HepG2 (cell line): ENCODE data around the gene FBXL13. TPM values are rescaled to one million over a fixed set of nuclear protein-coding genes. Genes with fewer than 3 reads are reported as not detected.

ENCODE experiments used
- ATAC-seq: fragments of 200-7000 bp; cut with Tn5 transposase; 3 replicates; pipeline ENCODE4 v1.9.1; 2020; ENCODE audit warnings: mild to moderate bottlenecking, moderate library complexity
- BruUV-seq: library from RNA; stranded (reverse); fragments of 400-500 nt; replicated peaks from 2 replicates; lab custom pipeline; 2021; lab: Mats Ljungman, UMichigan
- CTCF ChIA-PET: fragments of 300-600 bp; formaldehyde crosslinking; extraction: SDS; loops from one replicate; lab custom pipeline; 2021; ENCODE audit warnings: low total read pairs, inconsistent platforms, low intra/inter-chr PET ratio; lab: Yijun Ruan, JAX
- POLR2A ChIA-PET: fragments of 350-600 bp; sonication (Branson Sonifier 250); formaldehyde crosslinking; loops from one replicate; lab custom pipeline; 2020; ENCODE audit warnings: antibody characterized with exemption, inconsistent platforms; lab: Yijun Ruan, JAX
- DNase-seq: peaks from one replicate; pipeline ENCODE4 v3.0.0-alpha.2; 2015; ENCODE audit warnings: low spot score
- FAIRE-seq: peaks from 3 replicates; lab custom pipeline; 2011; peaks lifted over from hg19 to GRCh38; lab: Jason Lieb, UNC
- H2AFZ ChIP-seq: one replicate; pipeline ENCODE4 v1.6.1; 2011; ENCODE audit warnings: low read length, inconsistent platforms
- H3K27ac ChIP-seq: fragments of 300-600 bp; 3 replicates; pipeline ENCODE4 v1.8.0; 2011; ENCODE audit warnings: mixed run types, mild to moderate bottlenecking, mixed read lengths, low read length, inconsistent platforms; ENCODE audit not compliant: insufficient read depth; ENCODE audit errors: extremely low read length
- H3K27me3 ChIP-seq, 2 experiments: fragments of 200-600 bp in 1 of 2; 2 replicates in 1 of 2; 3 replicates in 1 of 2; pipeline versions ENCODE4 v1.6.0 to v1.8.0; 2011; ENCODE audit warnings: low read length in 2 of 2, mild to moderate bottlenecking in 2 of 2, moderate library complexity in 2 of 2, inconsistent platforms in 1 of 2; ENCODE audit not compliant: insufficient read depth in 2 of 2, control insufficient read depth in 1 of 2
- H3K36me3 ChIP-seq, 2 experiments: fragments of 200-600 bp in 1 of 2; replicated peaks in 1 of 2; 2 replicates in 1 of 2; 3 replicates in 1 of 2; pipeline versions ENCODE4 v1.5.1 to v1.8.0; 2011; ENCODE audit warnings: low read length in 2 of 2, inconsistent platforms in 1 of 2; ENCODE audit not compliant: insufficient read depth in 2 of 2, control insufficient read depth in 1 of 2
- H3K4me1 ChIP-seq: 2 replicates; pipeline ENCODE4 v1.5.1; 2012; ENCODE audit warnings: low read length, inconsistent platforms; ENCODE audit not compliant: insufficient read depth
- H3K4me2 ChIP-seq: 2 replicates; pipeline ENCODE4 v1.6.0; 2011; ENCODE audit warnings: low read depth, low read length, inconsistent platforms
- H3K4me3 ChIP-seq, 3 experiments: fragments of 200-600 bp in 1 of 3; sonication (generic), shearing (Covaris generic) in 1 of 3; replicated peaks in 1 of 3; 2 replicates each; pipeline ENCODE4 v1.5.1; 2011 to 2016; ENCODE audit warnings: low read length in 3 of 3, inconsistent platforms in 2 of 3, low read depth in 2 of 3, mild to moderate bottlenecking in 2 of 3, control low read depth in 1 of 3, mixed read lengths in 1 of 3; ENCODE audit not compliant: insufficient read depth in 1 of 3
- H3K79me2 ChIP-seq: one replicate; pipeline ENCODE4 v1.6.1; 2011; ENCODE audit warnings: low read length, inconsistent platforms; ENCODE audit not compliant: insufficient read depth
- H3K9ac ChIP-seq: 2 replicates; pipeline ENCODE4 v1.6.0; 2011; ENCODE audit warnings: mild to moderate bottlenecking, low read depth, low read length, inconsistent platforms; ENCODE audit not compliant: insufficient read depth
- H3K9me3 ChIP-seq: 2 replicates; pipeline ENCODE4 v1.5.1; 2012; ENCODE audit warnings: mild to moderate bottlenecking, low read length
- H4K20me1 ChIP-seq: 2 replicates; pipeline ENCODE4 v1.6.0; 2011; ENCODE audit warnings: inconsistent platforms, mild to moderate bottlenecking, low read length, moderate library complexity; ENCODE audit not compliant: insufficient read depth
- ATF7-NPFF ChIP-seq: sonication (generic); formaldehyde crosslinking; IDR thresholded peaks from 2 replicates; pipeline ENCODE4 v1.8.1; 2023; ENCODE audit warnings: mild to moderate bottlenecking, low read depth, missing genetic modification reagents, moderate library complexity
- FOXO4 ChIP-seq: sonication (generic); formaldehyde crosslinking; conservative IDR thresholded peaks from 2 replicates; pipeline ENCODE4 v1.8.1; 2023; ENCODE audit warnings: missing genetic modification reagents
- GRHL1 ChIP-seq: sonication (generic); formaldehyde crosslinking; conservative IDR thresholded peaks from 2 replicates; pipeline ENCODE4 v1.8.0; 2022; ENCODE audit warnings: missing genetic modification reagents
- IKZF5 ChIP-seq: IDR thresholded peaks from 2 replicates; pipeline ENCODE4 v1.6.1; 2018; ENCODE audit warnings: missing genetic modification reagents, mild to moderate bottlenecking, missing compliant biosample characterization
- MAF1 ChIP-seq: sonication (generic); formaldehyde crosslinking; IDR thresholded peaks from 2 replicates; pipeline ENCODE4 v1.5.0; 2020; ENCODE audit warnings: missing genetic modification reagents, borderline replicate concordance
- NR1H2 ChIP-seq: sonication (generic); formaldehyde crosslinking; IDR thresholded peaks from 2 replicates; pipeline ENCODE4 v1.8.1; 2022; ENCODE audit warnings: low read depth, missing genetic modification reagents, borderline replicate concordance
- PRDM15 ChIP-seq: sonication (generic); formaldehyde crosslinking; IDR thresholded peaks from 2 replicates; pipeline ENCODE4 v1.4.0; 2020; ENCODE audit warnings: missing genetic modification reagents
- RAD51 ChIP-seq: fragments of 450-650 bp; IDR thresholded peaks from 2 replicates; pipeline ENCODE4 v1.6.1; 2016; ENCODE audit warnings: borderline replicate concordance
- TERF1 ChIP-seq: sonication (generic); formaldehyde crosslinking; IDR thresholded peaks from 2 replicates; pipeline ENCODE4 v1.8.0; 2022; ENCODE audit warnings: mild to moderate bottlenecking, missing genetic modification reagents, moderate library complexity
- ZNF251 ChIP-seq: sonication (generic); formaldehyde crosslinking; IDR thresholded peaks from 2 replicates; pipeline ENCODE4 v1.9.0; 2021; ENCODE audit warnings: mild to moderate bottlenecking, missing genetic modification reagents
- ZNF530 ChIP-seq: sonication (generic); formaldehyde crosslinking; IDR thresholded peaks from 2 replicates; pipeline ENCODE4 v1.5.0; 2020; ENCODE audit warnings: low read depth, mild to moderate bottlenecking, missing genetic modification reagents
- ZNF776 ChIP-seq: sonication (generic); formaldehyde crosslinking; IDR thresholded peaks from 2 replicates; pipeline ENCODE4 v1.4.0; 2020; ENCODE audit warnings: mild to moderate bottlenecking, missing genetic modification reagents
- ZNF841 ChIP-seq: sonication (generic); formaldehyde crosslinking; IDR thresholded peaks from 2 replicates; pipeline ENCODE4 v1.8.1; 2023; ENCODE audit warnings: missing genetic modification reagents, borderline replicate concordance
- ZSCAN21 ChIP-seq: sonication (generic); formaldehyde crosslinking; IDR thresholded peaks from 2 replicates; pipeline ENCODE4 v1.8.0; 2022; ENCODE audit warnings: mild to moderate bottlenecking, missing genetic modification reagents, moderate library complexity, borderline replicate concordance
- WGBS: methylation state at CpG from one replicate; pipeline ENCODE4 v1.1.6; 2017; ENCODE audit warnings: low lambda C conversion rate; 5-methylcytosine and 5-hydroxymethylcytosine counted together
- in situ Hi-C: cut with HindIII; loops from 2 replicates; pipeline ENCODE4 v1.10.0; 2017; ENCODE audit warnings: low pct_unique_long_range_greater_than_20kb; ENCODE audit not compliant: extremely low pct_ligation_motif_present
- intact Hi-C: fragments of 100-400 bp; cut with micrococcal nuclease; formaldehyde crosslinking; loops from one replicate; pipeline ENCODE4 v1.10.0; 2022; ENCODE audit not compliant: unreplicated experiment
- polyA plus RNA-seq, 8 experiments: library from polyadenylated mRNA; depleted of rRNA in 3 of 8; stranded (reverse) in 7 of 8; unstranded in 1 of 8; fragments of >200 nt; fragmentation: Illumina TruSeq in 4 of 8; extraction: Trizol in 4 of 8; gene quantifications; 2 replicates each; pipeline versions ENCODE4 v1.2.1 to v1.2.3, GENCODE V29; 2011 to 2016; ENCODE audit warnings: low read depth in 4 of 8, missing spikeins in 1 of 8, mixed read lengths in 1 of 8; ENCODE audit not compliant: insufficient read depth in 1 of 8
- total RNA-seq, 5 experiments: library from RNA; depleted of rRNA; stranded (reverse); fragments of >200 nt; fragmentation: Illumina TruSeq; extraction: Trizol; gene quantifications; 2 replicates each; pipeline ENCODE4 v1.2.3, GENCODE V29; 2016; ENCODE audit warnings: low read depth in 1 of 5

FBXL13 gene
- total and polyA plus RNA-seq, 2 of the 13 experiments (the other 11 are each of a cell fraction or from before 2014, with no cell fraction given) = 0.24 to 0.77 TPM

- no TSS peak for BruUV-seq
- FAIRE-seq = no peak
- ATAC-seq = no peak
- TF ChIP-seq ZNF841 (CRISPR knock-in tag) (no peak), RAD51 (no peak), ZNF530 (CRISPR knock-in tag) (no peak), ZSCAN21 (CRISPR knock-in tag) (no peak), ZNF776 (no peak), GRHL1 (CRISPR knock-in tag) (no peak), ATF7-NPFF (no peak), FOXO4 (CRISPR knock-in tag) (no peak), PRDM15 (CRISPR knock-in tag) (no peak), IKZF5 (no peak), ZNF251 (CRISPR knock-in tag) (no peak), NR1H2 (no peak), MAF1 (CRISPR knock-in tag) (no peak), TERF1 (CRISPR knock-in tag) (no peak)
Observed at GRCh38 chr7:102916426-102916825, 158.2 kb downstream of the FBXL13 start.

More at GRCh38 chr7:102916426-102916825, 158.2 kb downstream of the FBXL13 start:
- H3K9me3 ChIP-seq = no peaks in the 10 kb centered on the region
- no peak overlapping the region for H3K4me2 ChIP-seq
- in situ Hi-C loops = no loop called here
- H3K4me1 ChIP-seq = no peaks in the 10 kb centered on the region
- WGBS = 97% methylated on average over 3 of the region's 3 CpGs
- POLR2A ChIA-PET = no interaction called here
- H3K4me3 ChIP-seq = no peak overlapping the region
- DNase-seq = no peak
- no peak overlapping the region for H2AFZ ChIP-seq
- H4K20me1 ChIP-seq = no peaks in the 10 kb centered on the region
- no peaks in the 10 kb centered on the region for H3K36me3 ChIP-seq
- H3K79me2 ChIP-seq = no peaks in the 10 kb centered on the region
- intact Hi-C loops = no loop called here
- no peaks in the 10 kb centered on the region for H3K27me3 ChIP-seq
- H3K27ac ChIP-seq = no peak overlapping the region
- CTCF ChIA-PET = no interaction called here
- H3K9ac ChIP-seq = no peak overlapping the region
